Measurements from ENCODE around the gene DCP2.
A peak's percentile ranks its signal among the peaks of the same experiment; 100 is the strongest.
"Not testable (repeated sequence)": the region's sequence is repeated elsewhere in the genome, so short reads cannot be mapped to it uniquely, and the experiment has no call there.

Gene DCP2

GRCh38 chr5:112976432-112977309 lies at the start of gene DCP2:
TSS of gene DCP2 (plus strand) at chr5:112976798. CDS start at chr5:112976934, 136 bp downstream.
- peak; percentile 83 for DNase-seq

GRCh38 chr5:112929336-112930081 lies 47.1 kb upstream of the DCP2 start:
- no peak for DNase-seq

GRCh38 chr5:112930082-112930344 lies 46.6 kb upstream of the DCP2 start:
- no peak for DNase-seq

GRCh38 chr5:112931473-112931872 lies 45.1 kb upstream of the DCP2 start:
- DNase-seq = no peak

- DNase-seq = no peak
Measured at GRCh38 chr5:112933105-112933504, 43.5 kb upstream of the DCP2 start.

GRCh38 chr5:112933651-112934365 lies 42.8 kb upstream of the DCP2 start:
- no peak for DNase-seq

- DNase-seq = no peak
Measured at GRCh38 chr5:112934366-112934663, 42.3 kb upstream of the DCP2 start.

GRCh38 chr5:112935675-112936074 lies 40.9 kb upstream of the DCP2 start:
- no peak for DNase-seq

GRCh38 chr5:112938286-112938685 lies 38.3 kb upstream of the DCP2 start:
- no peak for DNase-seq

- DNase-seq = no peak
Measured at GRCh38 chr5:112940670-112941069, 35.9 kb upstream of the DCP2 start.

GRCh38 chr5:112948458-112948857 lies 28.1 kb upstream of the DCP2 start:
- no peak for DNase-seq

- DNase-seq = no peak
Measured at GRCh38 chr5:112951124-112951702, 25.4 kb upstream of the DCP2 start.

- DNase-seq = no peak
Measured at GRCh38 chr5:112956606-112957005, 20.0 kb upstream of the DCP2 start.

GRCh38 chr5:112957036-112957808 lies 19.4 kb upstream of the DCP2 start:
- no peak for DNase-seq

- DNase-seq = no peak
Measured at GRCh38 chr5:112958093-112959088, 18.2 kb upstream of the DCP2 start.

GRCh38 chr5:112959872-112960271 lies 16.7 kb upstream of the DCP2 start:
- not testable (repeated sequence) for DNase-seq

- no peak for DNase-seq
Measured at GRCh38 chr5:112960315-112960714, 16.3 kb upstream of the DCP2 start.

- DNase-seq = no peak
Measured at GRCh38 chr5:112960863-112961504, 15.6 kb upstream of the DCP2 start.

- not testable (repeated sequence) for DNase-seq
Measured at GRCh38 chr5:112963374-112963733, 13.2 kb upstream of the DCP2 start.

- DNase-seq = no peak
Measured at GRCh38 chr5:112965733-112966306, 10.8 kb upstream of the DCP2 start.

Measured in NCI-H1417 treated with DMSO at 0.1 percent for 48 hours (cell line).